ENCODE data around the gene NT5C.
"Not testable (repeated sequence)": the region's sequence is repeated elsewhere in the genome, so short reads cannot be mapped to it uniquely, and the experiment has no call there.

Gene NT5C

GRCh38 chr17:75159196-75160031 lies 27.9 kb upstream of the NT5C start:
- no peaks in the 10 kb centered on the region for H3K9me3 ChIP-seq (ENCODE audit: control insufficient read depth, low read length)
- H3K27ac ChIP-seq (ENCODE audit: insufficient read depth, low read length, poor library complexity, severe bottlenecking) = no peak overlapping the region
- no peak overlapping the region for H3K4me3 ChIP-seq (ENCODE audit: insufficient read depth, low read depth, low read length, poor library complexity, severe bottlenecking)
- no peaks in the 10 kb centered on the region for H3K4me1 ChIP-seq (ENCODE audit: control insufficient read depth, insufficient read depth, low read length, poor library complexity, severe bottlenecking)
- H3K27me3 ChIP-seq (replicated peaks; ENCODE audit: control insufficient read depth, insufficient read depth, low read length, poor library complexity, severe bottlenecking) = no peaks in the 10 kb centered on the region
- no peak for DNase-seq
- no peaks in the 10 kb centered on the region for H3K36me3 ChIP-seq (ENCODE audit: control insufficient read depth, insufficient read depth, low read length)

- H3K9me3 ChIP-seq (ENCODE audit: control insufficient read depth, low read length); H3K36me3 ChIP-seq (ENCODE audit: control insufficient read depth, insufficient read depth, low read length); DNase-seq; H3K27me3 ChIP-seq (replicated peaks; ENCODE audit: control insufficient read depth, insufficient read depth, low read length, poor library complexity, severe bottlenecking); H3K27ac ChIP-seq (ENCODE audit: insufficient read depth, low read length, poor library complexity, severe bottlenecking); H3K4me3 ChIP-seq (ENCODE audit: insufficient read depth, low read depth, low read length, poor library complexity, severe bottlenecking); H3K4me1 ChIP-seq (ENCODE audit: control insufficient read depth, insufficient read depth, low read length, poor library complexity, severe bottlenecking): not testable (repeated sequence)
Observed at GRCh38 chr17:75158480-75158879, 26.9 kb upstream of the NT5C start.

- H3K9me3 ChIP-seq (ENCODE audit: control insufficient read depth, low read length) = no peaks in the 10 kb centered on the region
- no peaks in the 10 kb centered on the region for H3K36me3 ChIP-seq (ENCODE audit: control insufficient read depth, insufficient read depth, low read length)
- peak overlapping the region; percentile 74 for H3K27ac ChIP-seq (ENCODE audit: insufficient read depth, low read length, poor library complexity, severe bottlenecking)
- no peak overlapping the region for H3K4me3 ChIP-seq (ENCODE audit: insufficient read depth, low read depth, low read length, poor library complexity, severe bottlenecking)
- DNase-seq = no peak
- H3K4me1 ChIP-seq (ENCODE audit: control insufficient read depth, insufficient read depth, low read length, poor library complexity, severe bottlenecking) = peaks cover 7% of the 10 kb centered on the region
- H3K27me3 ChIP-seq (replicated peaks; ENCODE audit: control insufficient read depth, insufficient read depth, low read length, poor library complexity, severe bottlenecking) = no peaks in the 10 kb centered on the region
Observed at GRCh38 chr17:75155191-75155601, 23.7 kb upstream of the NT5C start.

GRCh38 chr17:75154195-75155106 lies 22.9 kb upstream of the NT5C start, which contains the start of gene JPT1:
TSS of gene JPT1 (minus strand) at chr17:75154512. CDS start at chr17:75154397, 115 bp downstream.
- H3K27me3 ChIP-seq (replicated peaks; ENCODE audit: control insufficient read depth, insufficient read depth, low read length, poor library complexity, severe bottlenecking) = no peaks in the 10 kb centered on the region
- DNase-seq = peak; percentile 96 to 98 (median 97)
- H3K9me3 ChIP-seq (ENCODE audit: control insufficient read depth, low read length) = no peaks in the 10 kb centered on the region
- H3K4me1 ChIP-seq (ENCODE audit: control insufficient read depth, insufficient read depth, low read length, poor library complexity, severe bottlenecking) = peaks cover 7% of the 10 kb centered on the region
- peak within 1 kb of the TSS; percentile 74 for H3K27ac ChIP-seq (ENCODE audit: insufficient read depth, low read length, poor library complexity, severe bottlenecking)
- H3K36me3 ChIP-seq (ENCODE audit: control insufficient read depth, insufficient read depth, low read length) = no peaks in the 10 kb centered on the region
- peak within 1 kb of the TSS; percentile 84 for H3K4me3 ChIP-seq (ENCODE audit: insufficient read depth, low read depth, low read length, poor library complexity, severe bottlenecking)

- peak overlapping the region; percentile 84 for H3K4me3 ChIP-seq (ENCODE audit: insufficient read depth, low read depth, low read length, poor library complexity, severe bottlenecking)
- peak overlapping the region; percentile 74 for H3K27ac ChIP-seq (ENCODE audit: insufficient read depth, low read length, poor library complexity, severe bottlenecking)
- H3K27me3 ChIP-seq (replicated peaks; ENCODE audit: control insufficient read depth, insufficient read depth, low read length, poor library complexity, severe bottlenecking) = no peaks in the 10 kb centered on the region
- no peaks in the 10 kb centered on the region for H3K36me3 ChIP-seq (ENCODE audit: control insufficient read depth, insufficient read depth, low read length)
- H3K9me3 ChIP-seq (ENCODE audit: control insufficient read depth, low read length) = no peaks in the 10 kb centered on the region
- peaks cover 7% of the 10 kb centered on the region for H3K4me1 ChIP-seq (ENCODE audit: control insufficient read depth, insufficient read depth, low read length, poor library complexity, severe bottlenecking)
- no peak for DNase-seq
Observed at GRCh38 chr17:75153780-75154194, 22.2 kb upstream of the NT5C start.

- H3K27ac ChIP-seq (ENCODE audit: insufficient read depth, low read length, poor library complexity, severe bottlenecking) = peak overlapping the region; percentile 74
- peaks cover 1% of the 10 kb centered on the region for H3K36me3 ChIP-seq (ENCODE audit: control insufficient read depth, insufficient read depth, low read length)
- no peak for DNase-seq
- peaks cover 7% of the 10 kb centered on the region for H3K4me1 ChIP-seq (ENCODE audit: control insufficient read depth, insufficient read depth, low read length, poor library complexity, severe bottlenecking)
- no peaks in the 10 kb centered on the region for H3K27me3 ChIP-seq (replicated peaks; ENCODE audit: control insufficient read depth, insufficient read depth, low read length, poor library complexity, severe bottlenecking)
- H3K9me3 ChIP-seq (ENCODE audit: control insufficient read depth, low read length) = no peaks in the 10 kb centered on the region
- peak overlapping the region; percentile 84 for H3K4me3 ChIP-seq (ENCODE audit: insufficient read depth, low read depth, low read length, poor library complexity, severe bottlenecking)
Observed at GRCh38 chr17:75152922-75153779, 21.6 kb upstream of the NT5C start.

- no peak overlapping the region for H3K27ac ChIP-seq (ENCODE audit: insufficient read depth, low read length, poor library complexity, severe bottlenecking)
- H3K9me3 ChIP-seq (ENCODE audit: control insufficient read depth, low read length) = no peaks in the 10 kb centered on the region
- peaks cover 7% of the 10 kb centered on the region for H3K4me1 ChIP-seq (ENCODE audit: control insufficient read depth, insufficient read depth, low read length, poor library complexity, severe bottlenecking)
- peaks cover 7% of the 10 kb centered on the region for H3K36me3 ChIP-seq (ENCODE audit: control insufficient read depth, insufficient read depth, low read length)
- peak overlapping the region; percentile 84 for H3K4me3 ChIP-seq (ENCODE audit: insufficient read depth, low read depth, low read length, poor library complexity, severe bottlenecking)
- DNase-seq = no peak
- H3K27me3 ChIP-seq (replicated peaks; ENCODE audit: control insufficient read depth, insufficient read depth, low read length, poor library complexity, severe bottlenecking) = no peaks in the 10 kb centered on the region
Observed at GRCh38 chr17:75152523-75152921, 21.0 kb upstream of the NT5C start.

- Histone ChIP-seq H3K27me3 (replicated peaks; ENCODE audit: control insufficient read depth, insufficient read depth, low read length, poor library complexity, severe bottlenecking) (no peaks in the 10 kb centered on the region), H3K27ac (ENCODE audit: insufficient read depth, low read length, poor library complexity, severe bottlenecking) (no peak overlapping the region), H3K9me3 (ENCODE audit: control insufficient read depth, low read length) (no peaks in the 10 kb centered on the region), H3K4me3 (ENCODE audit: insufficient read depth, low read depth, low read length, poor library complexity, severe bottlenecking) (no peak overlapping the region), H3K4me1 (ENCODE audit: control insufficient read depth, insufficient read depth, low read length, poor library complexity, severe bottlenecking) (peaks cover 7% of the 10 kb centered on the region), H3K36me3 (ENCODE audit: control insufficient read depth, insufficient read depth, low read length) (peaks cover 13% of the 10 kb centered on the region)
- no peak for DNase-seq
Observed at GRCh38 chr17:75151930-75152329, 20.4 kb upstream of the NT5C start.

- no peak for DNase-seq
- Histone ChIP-seq H3K4me1 (ENCODE audit: control insufficient read depth, insufficient read depth, low read length, poor library complexity, severe bottlenecking) (peaks cover 7% of the 10 kb centered on the region), H3K9me3 (ENCODE audit: control insufficient read depth, low read length) (no peaks in the 10 kb centered on the region), H3K4me3 (ENCODE audit: insufficient read depth, low read depth, low read length, poor library complexity, severe bottlenecking) (no peak overlapping the region), H3K27me3 (replicated peaks; ENCODE audit: control insufficient read depth, insufficient read depth, low read length, poor library complexity, severe bottlenecking) (no peaks in the 10 kb centered on the region), H3K27ac (ENCODE audit: insufficient read depth, low read length, poor library complexity, severe bottlenecking) (no peak overlapping the region), H3K36me3 (ENCODE audit: control insufficient read depth, insufficient read depth, low read length) (peaks cover 35% of the 10 kb centered on the region)
Observed at GRCh38 chr17:75147878-75148546, 16.5 kb upstream of the NT5C start.

All from effector memory CD4-positive, alpha-beta T cell (primary cell).